PC-9 (cell line): ENCODE results near the gene MACROD2. TPM values are rescaled to one million over a fixed set of nuclear protein-coding genes. Genes with fewer than 3 reads are reported as not detected.

Source experiments
- BruUV-seq: library from RNA; stranded (reverse); fragments of 400-500 nt; replicated peaks from 2 replicates; lab custom pipeline; 2021; lab: Mats Ljungman, UMichigan
- CTCF ChIA-PET: fragments of 300-600 bp; sonication (Branson Sonifier 250); formaldehyde crosslinking; loops from one replicate; lab custom pipeline; 2022; ENCODE audit warnings: antibody characterized with exemption; lab: Charles Lee
- POLR2A ChIA-PET: fragments of 300-600 bp; sonication (Branson Sonifier 250); formaldehyde crosslinking; loops from one replicate; lab custom pipeline; 2022; ENCODE audit warnings: antibody characterized with exemption; ENCODE audit not compliant: unreplicated experiment; lab: Charles Lee
- DNase-seq, 2 experiments: peaks; one replicate each; pipeline versions ENCODE4 v3.0.0 to v3.0.0-alpha.2; 2015 to 2022; ENCODE audit warnings: mixed read lengths in 1 of 2
- H2AFZ ChIP-seq: fragments of 200-600 bp; sonication (generic); 2 replicates; pipeline ENCODE4 v1.8.1; 2017; ENCODE audit warnings: antibody characterized with exemption
- H3F3A ChIP-seq: fragments of 200-600 bp; sonication (generic); 2 replicates; pipeline ENCODE4 v1.8.1; 2017; ENCODE audit warnings: antibody characterized with exemption, mild to moderate bottlenecking, low read depth; ENCODE audit not compliant: insufficient read depth
- H3K27ac ChIP-seq: fragments of 200-600 bp; sonication (generic); 2 replicates; pipeline ENCODE4 v1.6.1; 2016; ENCODE audit warnings: mixed run types
- H3K27me3 ChIP-seq: fragments of 200-600 bp; sonication (generic); 2 replicates; pipeline ENCODE4 v1.6.1; 2016; ENCODE audit warnings: low read depth, mixed run types; ENCODE audit not compliant: insufficient read depth
- H3K36me3 ChIP-seq: fragments of 200-600 bp; sonication (generic); 2 replicates; pipeline ENCODE4 v1.6.1; 2016; ENCODE audit warnings: low read depth, mixed run types
- H3K4me1 ChIP-seq: fragments of 200-600 bp; sonication (generic); replicated peaks from 2 replicates; pipeline ENCODE4 v1.6.1; 2016; ENCODE audit warnings: mixed run types; ENCODE audit not compliant: insufficient read depth
- H3K4me2 ChIP-seq: fragments of 200-600 bp; sonication (generic); 2 replicates; pipeline ENCODE4 v1.6.1; 2017; ENCODE audit warnings: mixed run types
- H3K4me3 ChIP-seq: fragments of 200-600 bp; sonication (generic); 2 replicates; pipeline ENCODE4 v1.6.1; 2016; ENCODE audit warnings: mixed run types
- H3K79me2 ChIP-seq: fragments of 200-600 bp; sonication (generic); 2 replicates; pipeline ENCODE4 v1.6.1; 2017; ENCODE audit warnings: low read depth, mixed run types
- H3K9me2 ChIP-seq: fragments of 200-600 bp; sonication (generic); 2 replicates; pipeline ENCODE4 v1.8.1; 2017; ENCODE audit warnings: mild to moderate bottlenecking; ENCODE audit not compliant: insufficient read depth
- H3K9me3 ChIP-seq: fragments of 200-600 bp; sonication (generic); 2 replicates; pipeline ENCODE4 v1.8.1; 2016; ENCODE audit warnings: low read depth; ENCODE audit not compliant: insufficient read depth
- H4K20me1 ChIP-seq: fragments of 200-600 bp; sonication (generic); 2 replicates; pipeline ENCODE4 v1.8.1; 2017; ENCODE audit not compliant: insufficient read depth
- EZH2 ChIP-seq: fragments of 200-600 bp; sonication (generic); IDR thresholded peaks from 2 replicates; pipeline ENCODE4 v1.8.0; 2017; ENCODE audit warnings: antibody characterized with exemption, low read depth
- intact Hi-C: fragments of 100-400 bp; cut with micrococcal nuclease; formaldehyde crosslinking; loops from one replicate; pipeline ENCODE4 v1.10.0; 2022; ENCODE audit not compliant: unreplicated experiment
- total RNA-seq: library from RNA; stranded (reverse); gene quantifications from 2 replicates; pipeline ENCODE4 v1.2.3, GENCODE V29; 2021
- TF ChIP-seq, protein P1 (sequence below): fragments of 200-600 bp; sonication (generic); conservative IDR thresholded peaks from 2 replicates; pipeline ENCODE4 v1.6.1; 2017; ENCODE audit warnings: mixed run types, antibody characterized with exemption, mild to moderate bottlenecking, moderate library complexity

MACROD2 gene
- total RNA-seq, 1 experiment from 2014 or later, result 11.4 TPM

DNA sequence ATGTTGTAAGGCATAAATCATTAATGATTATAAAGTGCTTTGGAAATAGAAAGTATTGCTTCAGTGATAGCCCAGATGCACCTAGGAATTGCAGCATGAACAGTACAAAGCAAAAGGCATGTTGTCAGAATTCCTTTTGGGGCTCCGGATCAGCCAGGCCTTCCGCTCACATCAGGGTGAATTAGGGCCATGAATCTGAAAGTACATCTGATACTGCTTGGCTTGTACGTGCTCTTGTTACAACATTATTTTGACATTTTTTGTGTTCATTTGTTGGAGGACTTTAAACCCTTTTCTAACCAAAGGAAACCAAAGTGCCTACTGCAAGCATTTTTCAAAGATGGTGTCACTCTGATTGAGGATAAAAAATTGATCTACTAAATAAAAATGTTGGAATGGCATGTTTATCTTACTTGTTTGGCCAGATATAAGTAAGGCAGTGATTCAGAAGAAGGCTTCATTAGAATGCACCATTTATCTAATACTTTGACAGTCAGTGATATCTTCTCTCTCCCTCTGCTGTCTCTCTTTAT, 1347.7 kb downstream of the MACROD2 start:
- POLR2A ChIA-PET, result no interaction called here
- Histone ChIP-seq H3K4me3 (no peak overlapping the region), H3K27me3 (no peaks in the 10 kb centered on the region), H3K4me2 (no peak overlapping the region), H3K79me2 (no peaks in the 10 kb centered on the region), H3K9me2 (no peaks in the 10 kb centered on the region), H3K9me3 (no peaks in the 10 kb centered on the region), H2AFZ (no peak overlapping the region), H3K4me1 (no peaks in the 10 kb centered on the region), H3F3A (no peaks in the 10 kb centered on the region), H4K20me1 (no peaks in the 10 kb centered on the region), H3K27ac (no peak overlapping the region), H3K36me3 (no peaks in the 10 kb centered on the region)
- DNase-seq, result no peak
- no TSS peak for BruUV-seq
- CTCF ChIA-PET, result no interaction called here
- intact Hi-C loops, result no loop called here
- TF ChIP-seq, protein P1, sequence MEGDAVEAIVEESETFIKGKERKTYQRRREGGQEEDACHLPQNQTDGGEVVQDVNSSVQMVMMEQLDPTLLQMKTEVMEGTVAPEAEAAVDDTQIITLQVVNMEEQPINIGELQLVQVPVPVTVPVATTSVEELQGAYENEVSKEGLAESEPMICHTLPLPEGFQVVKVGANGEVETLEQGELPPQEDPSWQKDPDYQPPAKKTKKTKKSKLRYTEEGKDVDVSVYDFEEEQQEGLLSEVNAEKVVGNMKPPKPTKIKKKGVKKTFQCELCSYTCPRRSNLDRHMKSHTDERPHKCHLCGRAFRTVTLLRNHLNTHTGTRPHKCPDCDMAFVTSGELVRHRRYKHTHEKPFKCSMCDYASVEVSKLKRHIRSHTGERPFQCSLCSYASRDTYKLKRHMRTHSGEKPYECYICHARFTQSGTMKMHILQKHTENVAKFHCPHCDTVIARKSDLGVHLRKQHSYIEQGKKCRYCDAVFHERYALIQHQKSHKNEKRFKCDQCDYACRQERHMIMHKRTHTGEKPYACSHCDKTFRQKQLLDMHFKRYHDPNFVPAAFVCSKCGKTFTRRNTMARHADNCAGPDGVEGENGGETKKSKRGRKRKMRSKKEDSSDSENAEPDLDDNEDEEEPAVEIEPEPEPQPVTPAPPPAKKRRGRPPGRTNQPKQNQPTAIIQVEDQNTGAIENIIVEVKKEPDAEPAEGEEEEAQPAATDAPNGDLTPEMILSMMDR, result no peak
- no peak for TF ChIP-seq EZH2

DNA sequence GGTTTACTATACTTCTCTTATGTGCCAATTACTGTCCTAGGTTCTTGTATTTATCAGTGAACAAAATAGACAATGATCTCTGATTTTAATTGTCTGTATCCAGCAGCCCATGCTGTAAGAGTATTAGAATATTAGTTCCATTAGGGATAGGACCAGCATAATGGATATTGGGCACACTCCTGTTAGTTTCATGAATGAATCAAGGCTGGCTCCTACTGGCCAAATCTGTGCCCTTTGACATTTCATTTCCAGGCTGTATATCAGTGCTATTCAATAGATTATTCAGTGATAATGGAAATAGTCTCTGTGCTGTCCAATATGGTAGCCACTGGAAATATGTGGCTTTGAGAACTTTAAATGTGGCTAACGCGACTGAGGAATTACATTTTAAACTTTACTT, 1350.0 kb downstream of the MACROD2 start:
- no peak overlapping the region for H3K27ac ChIP-seq
- H4K20me1 ChIP-seq, result no peaks in the 10 kb centered on the region
- H3K4me1 ChIP-seq, result no peaks in the 10 kb centered on the region
- H3K9me3 ChIP-seq, result no peaks in the 10 kb centered on the region
- no TSS peak for BruUV-seq
- DNase-seq, result no peak
- no peak overlapping the region for H2AFZ ChIP-seq
- H3K9me2 ChIP-seq, result no peaks in the 10 kb centered on the region
- CTCF ChIA-PET, result no interaction called here
- intact Hi-C loops, result no loop called here
- no peaks in the 10 kb centered on the region for H3K27me3 ChIP-seq
- no peak overlapping the region for H3K4me2 ChIP-seq
- H3K4me3 ChIP-seq, result no peak overlapping the region
- no peaks in the 10 kb centered on the region for H3K79me2 ChIP-seq
- H3K36me3 ChIP-seq, result no peaks in the 10 kb centered on the region
- POLR2A ChIA-PET, result no interaction called here
- no peak for TF ChIP-seq EZH2
- TF ChIP-seq, protein P1, result no peak
- H3F3A ChIP-seq, result no peaks in the 10 kb centered on the region

DNA sequence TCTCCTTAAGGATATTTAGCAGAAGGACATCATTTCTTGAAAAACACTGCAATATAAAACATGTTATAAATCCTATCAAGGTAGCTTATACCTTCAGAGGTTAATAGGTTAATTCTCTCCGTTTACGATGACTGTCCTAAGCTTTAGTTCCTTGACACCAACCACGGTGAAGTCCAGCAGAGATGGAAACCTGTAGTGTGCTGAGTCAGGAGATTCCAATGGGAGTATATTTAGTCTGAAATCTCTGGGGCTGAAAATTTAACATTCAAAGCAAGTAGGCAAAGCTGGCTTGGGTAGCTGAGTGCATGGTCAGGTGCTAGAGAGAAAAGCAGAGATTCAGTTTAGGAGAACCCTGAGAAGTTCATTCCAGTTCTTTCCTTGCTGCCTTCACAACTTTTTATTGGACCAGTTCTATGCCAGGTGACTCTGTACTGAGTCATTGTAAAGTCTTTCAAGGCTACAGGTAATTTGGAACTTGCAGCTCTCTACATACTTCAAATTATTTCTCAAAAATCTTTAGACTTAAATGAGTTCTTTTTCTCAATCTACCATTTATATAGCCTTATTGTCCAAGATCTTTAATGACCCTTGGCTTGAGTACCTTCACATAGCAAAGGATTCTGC, 1351.5 kb downstream of the MACROD2 start:
- Histone ChIP-seq H3K9me2 (no peaks in the 10 kb centered on the region), H3K27me3 (no peaks in the 10 kb centered on the region), H3K27ac (no peak overlapping the region), H3F3A (no peaks in the 10 kb centered on the region), H3K9me3 (no peaks in the 10 kb centered on the region), H3K36me3 (no peaks in the 10 kb centered on the region), H3K4me1 (no peaks in the 10 kb centered on the region), H3K79me2 (no peaks in the 10 kb centered on the region), H4K20me1 (no peaks in the 10 kb centered on the region), H3K4me2 (no peak overlapping the region), H3K4me3 (no peak overlapping the region), H2AFZ (no peak overlapping the region)
- BruUV-seq, result no TSS peak
- no peak for TF ChIP-seq EZH2
- TF ChIP-seq, protein P1, result no peak
- CTCF ChIA-PET, result no interaction called here
- DNase-seq, result no peak
- intact Hi-C loops, result no loop called here
- POLR2A ChIA-PET, result no interaction called here
